Measurements from ENCODE around the gene ARHGAP9. TPM values are rescaled to one million over a fixed set of nuclear protein-coding genes. Genes with fewer than 3 reads are reported as not detected.
"Not testable (repeated sequence)": the region's sequence is repeated elsewhere in the genome, so short reads cannot be mapped to it uniquely, and the experiment has no call there.

ARHGAP9 gene
- total RNA-seq, 1 experiment from 2014 or later, result not detected

GRCh38 chr12:57511161-57511560, 31.5 kb upstream of the ARHGAP9 start:
- no TSS peak for BruUV-seq (replicated peaks)
- intact Hi-C loops (cut with micrococcal nuclease; ENCODE audit: unreplicated experiment), result no loop called here
- H4K20me1 ChIP-seq (ENCODE audit: insufficient read depth), result peaks cover 71% of the 10 kb centered on the region
- TF ChIP-seq CTCF (conservative IDR thresholded peaks at IDR 0.05) (no peak), EZH2 (IDR thresholded peaks at IDR 0.05; ENCODE audit: low read depth) (no peak)
- CTCF ChIA-PET, result no interaction called here
- DNase-seq, result no peak
- no peaks in the 10 kb centered on the region for H3K9me2 ChIP-seq (ENCODE audit: insufficient read depth)
- peaks cover 42% of the 10 kb centered on the region for H3K36me3 ChIP-seq (ENCODE audit: low read depth)
- POLR2A ChIA-PET (ENCODE audit: unreplicated experiment), result no interaction called here
- H3K9me3 ChIP-seq (ENCODE audit: insufficient read depth, low read depth), result no peaks in the 10 kb centered on the region
- no peak overlapping the region for H2AFZ ChIP-seq
- H3K4me3 ChIP-seq, result no peak overlapping the region
- no peaks in the 10 kb centered on the region for H3K27me3 ChIP-seq (ENCODE audit: insufficient read depth, low read depth)
- no peak overlapping the region for H3K27ac ChIP-seq
- H3K4me1 ChIP-seq (replicated peaks; ENCODE audit: insufficient read depth), result no peaks in the 10 kb centered on the region
- H3F3A ChIP-seq (ENCODE audit: insufficient read depth, low read depth), result peaks cover 62% of the 10 kb centered on the region
- H3K4me2 ChIP-seq, result no peak overlapping the region
- H3K79me2 ChIP-seq (ENCODE audit: low read depth), result 0 out of 2 replicates have a peak, but pooled peaks cover under 1% of the 10 kb centered on the region

DNA sequence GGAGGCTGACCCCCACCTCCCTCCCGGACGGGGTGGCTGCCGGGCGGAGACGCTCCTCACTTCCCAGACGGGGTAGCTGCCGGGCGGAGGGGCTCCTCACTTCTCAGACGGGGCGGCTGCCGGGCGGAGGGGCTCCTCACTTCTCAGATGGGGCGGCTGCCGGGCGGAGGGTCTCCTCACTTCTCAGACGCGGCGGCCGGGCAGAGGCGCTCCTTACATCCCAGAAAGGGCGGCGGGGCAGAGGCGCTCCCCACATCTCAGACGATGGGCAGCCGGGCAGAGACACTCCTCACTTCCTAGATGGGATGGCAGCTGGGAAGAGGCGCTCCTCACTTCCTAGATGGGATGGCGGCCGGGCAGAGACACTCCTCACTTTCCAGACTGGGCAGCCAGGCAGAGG, 28.1 kb upstream of the ARHGAP9 start:
- H3K9me3 ChIP-seq (ENCODE audit: insufficient read depth, low read depth); BruUV-seq (replicated peaks); H3K27ac ChIP-seq; DNase-seq; H2AFZ ChIP-seq; H3K4me1 ChIP-seq (replicated peaks; ENCODE audit: insufficient read depth); intact Hi-C loops (cut with micrococcal nuclease; ENCODE audit: unreplicated experiment); H3K4me3 ChIP-seq; H3K79me2 ChIP-seq (ENCODE audit: low read depth); H3K9me2 ChIP-seq (ENCODE audit: insufficient read depth); CTCF ChIA-PET; POLR2A ChIA-PET (ENCODE audit: unreplicated experiment); H3K4me2 ChIP-seq; H3K27me3 ChIP-seq (ENCODE audit: insufficient read depth, low read depth): not testable (repeated sequence)
- peaks cover 53% of the 10 kb centered on the region for H4K20me1 ChIP-seq (ENCODE audit: insufficient read depth)
- H3K36me3 ChIP-seq (ENCODE audit: low read depth), result peaks cover 28% of the 10 kb centered on the region
- H3F3A ChIP-seq (ENCODE audit: insufficient read depth, low read depth), result peaks cover 30% of the 10 kb centered on the region

- H3K4me2 ChIP-seq; H3K79me2 ChIP-seq (ENCODE audit: low read depth); CTCF ChIA-PET; H3K4me3 ChIP-seq; H3K9me2 ChIP-seq (ENCODE audit: insufficient read depth); intact Hi-C loops (cut with micrococcal nuclease; ENCODE audit: unreplicated experiment); DNase-seq; H3K9me3 ChIP-seq (ENCODE audit: insufficient read depth, low read depth); BruUV-seq (replicated peaks); H3K27ac ChIP-seq; H2AFZ ChIP-seq; H3K4me1 ChIP-seq (replicated peaks; ENCODE audit: insufficient read depth); POLR2A ChIA-PET (ENCODE audit: unreplicated experiment); H3K27me3 ChIP-seq (ENCODE audit: insufficient read depth, low read depth): not testable (repeated sequence)
- Histone ChIP-seq H3K36me3 (ENCODE audit: low read depth) (peaks cover 26% of the 10 kb centered on the region), H3F3A (ENCODE audit: insufficient read depth, low read depth) (peaks cover 19% of the 10 kb centered on the region), H4K20me1 (ENCODE audit: insufficient read depth) (peaks cover 48% of the 10 kb centered on the region)
These were observed 26.9 kb upstream of the ARHGAP9 start for GRCh38 chr12:57506541-57506940.

GRCh38 chr12:57502311-57502969, 22.8 kb upstream of the ARHGAP9 start:
- Histone ChIP-seq H3K36me3 (ENCODE audit: low read depth) (peaks cover 52% of the 10 kb centered on the region), H4K20me1 (ENCODE audit: insufficient read depth) (peaks cover 59% of the 10 kb centered on the region)
- CTCF ChIA-PET; BruUV-seq (replicated peaks); H3K9me2 ChIP-seq (ENCODE audit: insufficient read depth); H3K4me2 ChIP-seq; H3F3A ChIP-seq (ENCODE audit: insufficient read depth, low read depth); H3K27ac ChIP-seq; DNase-seq; H3K9me3 ChIP-seq (ENCODE audit: insufficient read depth, low read depth); H3K4me1 ChIP-seq (replicated peaks; ENCODE audit: insufficient read depth); H3K79me2 ChIP-seq (ENCODE audit: low read depth); intact Hi-C loops (cut with micrococcal nuclease; ENCODE audit: unreplicated experiment); H3K4me3 ChIP-seq; H3K27me3 ChIP-seq (ENCODE audit: insufficient read depth, low read depth); H2AFZ ChIP-seq: not testable (repeated sequence)
- POLR2A ChIA-PET (ENCODE audit: unreplicated experiment), result interaction anchor here (0.6 kb wide), 1 partner anchor 12 kb away, joined by 7 read pairs; no protein-coding TSS in a partner anchor
